Testis (tissue), 3 donors: Measurements from ENCODE around the gene TSPAN11. TPM values are rescaled to one million over a fixed set of nuclear protein-coding genes. Genes with fewer than 3 reads are reported as not detected.

Experiments used
- DNase-seq: peaks from one replicate; pipeline ENCODE4 v3.0.0-alpha.2; 2019
- H3K27ac ChIP-seq, 2 donors: fragments of 200-600 bp; sonication (generic); one replicate each; pipeline ENCODE4 v1.5.1; 2019
- H3K27me3 ChIP-seq: fragments of 200-600 bp; sonication (generic); one replicate; pipeline ENCODE4 v1.5.1; 2019
- H3K36me3 ChIP-seq: fragments of 200-600 bp; sonication (generic); one replicate; pipeline ENCODE4 v1.5.1; 2017; ENCODE audit warnings: low read depth; ENCODE audit errors: missing control alignments
- H3K4me1 ChIP-seq: fragments of 200-600 bp; sonication (generic); one replicate; pipeline ENCODE4 v1.5.1; 2019
- H3K4me3 ChIP-seq, 2 donors: fragments of 200-600 bp; sonication (generic); one replicate each; pipeline ENCODE4 v1.5.1; 2017 to 2019
- H3K9me3 ChIP-seq: fragments of 200-600 bp; sonication (generic); one replicate; pipeline ENCODE4 v1.5.1; 2017
- POLR2A ChIP-seq: fragments of 450-650 bp; IDR thresholded peaks from one replicate; pipeline ENCODE4 v1.6.1; 2017; ENCODE audit warnings: antibody characterized with exemption, mild to moderate bottlenecking, moderate library complexity
- WGBS, 2 donors: methylation state at CpG; one replicate each; pipeline ENCODE4 v1.1.5; 2018; 5-methylcytosine and 5-hydroxymethylcytosine counted together
- intact Hi-C: fragments of 100-400 bp; cut with DNase I; formaldehyde crosslinking; loops from one replicate; pipeline ENCODE4 v1.15.1; 2023; ENCODE audit warnings: low total_unique reads
- polyA plus RNA-seq: library from polyadenylated mRNA; stranded (reverse); fragments of 350-450 nt; fragmentation: Illumina TruSeq; extraction: RNeasy Lipid Tissue Mini Kit (QIAGEN cat#74804); gene quantifications from one replicate; pipeline ENCODE4 v1.2.3, GENCODE V29; 2014; ENCODE audit warnings: low read depth, low replicate concordance; ENCODE audit not compliant: insufficient read depth
- total RNA-seq, 2 donors: library from RNA; depleted of rRNA; stranded (reverse); fragments of >200 nt; gene quantifications; one replicate each; pipeline ENCODE4 v1.2.3, GENCODE V29; 2016
- TF ChIP-seq, protein P1 (sequence below), 3 experiments: fragments of 450-650 bp in 2 of 3; fragments of 200-600 bp in 1 of 3; sonication (generic) in 1 of 3; IDR thresholded peaks; one replicate each; pipeline ENCODE4 v1.5.1; 2016 to 2019; ENCODE audit warnings: antibody characterized with exemption in 3 of 3, mild to moderate bottlenecking in 2 of 3, moderate library complexity in 1 of 3

TSPAN11 gene
- total and polyA plus RNA-seq, 3 donors from 2014 or later, result 2.4 to 2.7 (median 2.7) TPM

DNA sequence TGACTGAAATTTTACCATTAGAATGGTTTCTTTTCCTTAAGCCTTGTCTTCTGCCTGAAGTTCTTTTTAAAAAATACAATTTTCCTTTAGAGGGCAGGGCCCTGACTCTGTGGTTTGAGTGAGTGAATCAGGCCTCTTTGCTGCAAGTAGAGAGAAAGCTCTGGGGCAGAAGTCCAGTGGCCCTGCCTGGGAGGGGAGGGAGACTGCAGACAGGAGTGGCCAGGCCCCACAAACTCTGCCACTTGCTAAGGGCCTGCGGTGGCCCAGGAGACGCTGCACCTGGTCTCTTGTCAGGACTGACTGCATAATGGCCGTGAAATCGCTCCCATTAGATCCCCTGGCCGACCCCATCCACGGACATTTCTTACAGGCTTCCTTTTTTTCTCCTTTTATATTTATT lies 25.5 kb downstream of the TSPAN11 start:
- Histone ChIP-seq H3K27me3 (no peaks in the 10 kb centered on the region), H3K27ac (no peak overlapping the region), H3K9me3 (no peaks in the 10 kb centered on the region), H3K4me3 (no peak overlapping the region), H3K36me3 (no peaks in the 10 kb centered on the region), H3K4me1 (no peaks in the 10 kb centered on the region)
- TF ChIP-seq, protein P1, sequence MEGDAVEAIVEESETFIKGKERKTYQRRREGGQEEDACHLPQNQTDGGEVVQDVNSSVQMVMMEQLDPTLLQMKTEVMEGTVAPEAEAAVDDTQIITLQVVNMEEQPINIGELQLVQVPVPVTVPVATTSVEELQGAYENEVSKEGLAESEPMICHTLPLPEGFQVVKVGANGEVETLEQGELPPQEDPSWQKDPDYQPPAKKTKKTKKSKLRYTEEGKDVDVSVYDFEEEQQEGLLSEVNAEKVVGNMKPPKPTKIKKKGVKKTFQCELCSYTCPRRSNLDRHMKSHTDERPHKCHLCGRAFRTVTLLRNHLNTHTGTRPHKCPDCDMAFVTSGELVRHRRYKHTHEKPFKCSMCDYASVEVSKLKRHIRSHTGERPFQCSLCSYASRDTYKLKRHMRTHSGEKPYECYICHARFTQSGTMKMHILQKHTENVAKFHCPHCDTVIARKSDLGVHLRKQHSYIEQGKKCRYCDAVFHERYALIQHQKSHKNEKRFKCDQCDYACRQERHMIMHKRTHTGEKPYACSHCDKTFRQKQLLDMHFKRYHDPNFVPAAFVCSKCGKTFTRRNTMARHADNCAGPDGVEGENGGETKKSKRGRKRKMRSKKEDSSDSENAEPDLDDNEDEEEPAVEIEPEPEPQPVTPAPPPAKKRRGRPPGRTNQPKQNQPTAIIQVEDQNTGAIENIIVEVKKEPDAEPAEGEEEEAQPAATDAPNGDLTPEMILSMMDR (IDR thresholded peaks at IDR 0.05), result no peak
- DNase-seq, result no peak
- intact Hi-C loops, result no loop called here
- 81 to 86% methylated on average over 6 of the region's 6 CpGs for WGBS, 2 donors

DNA sequence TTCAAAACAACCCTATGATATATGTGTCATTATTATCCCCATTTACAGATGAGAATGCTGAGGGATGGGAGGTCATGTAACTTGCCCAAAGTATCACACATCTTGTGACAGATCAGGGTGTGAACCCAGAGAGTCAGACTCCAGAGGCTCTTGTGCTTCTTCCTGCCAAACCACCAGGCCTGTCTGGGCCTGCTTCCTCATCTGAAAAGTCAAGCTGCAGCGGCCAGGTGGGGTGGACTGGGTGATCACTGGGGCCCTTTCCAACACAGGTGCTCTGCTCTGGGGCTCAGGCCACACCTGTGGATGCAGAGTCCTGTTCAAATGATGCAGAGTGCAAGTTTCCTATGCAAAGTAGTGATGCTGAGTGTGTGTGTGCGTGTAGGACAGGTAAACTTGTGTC lies 26.7 kb downstream of the TSPAN11 start:
- 82 to 100% methylated on average over 2 of the region's 2 CpGs for WGBS, 2 donors
- no peaks in the 10 kb centered on the region for H3K36me3 ChIP-seq
- intact Hi-C loops, result no loop called here

DNA sequence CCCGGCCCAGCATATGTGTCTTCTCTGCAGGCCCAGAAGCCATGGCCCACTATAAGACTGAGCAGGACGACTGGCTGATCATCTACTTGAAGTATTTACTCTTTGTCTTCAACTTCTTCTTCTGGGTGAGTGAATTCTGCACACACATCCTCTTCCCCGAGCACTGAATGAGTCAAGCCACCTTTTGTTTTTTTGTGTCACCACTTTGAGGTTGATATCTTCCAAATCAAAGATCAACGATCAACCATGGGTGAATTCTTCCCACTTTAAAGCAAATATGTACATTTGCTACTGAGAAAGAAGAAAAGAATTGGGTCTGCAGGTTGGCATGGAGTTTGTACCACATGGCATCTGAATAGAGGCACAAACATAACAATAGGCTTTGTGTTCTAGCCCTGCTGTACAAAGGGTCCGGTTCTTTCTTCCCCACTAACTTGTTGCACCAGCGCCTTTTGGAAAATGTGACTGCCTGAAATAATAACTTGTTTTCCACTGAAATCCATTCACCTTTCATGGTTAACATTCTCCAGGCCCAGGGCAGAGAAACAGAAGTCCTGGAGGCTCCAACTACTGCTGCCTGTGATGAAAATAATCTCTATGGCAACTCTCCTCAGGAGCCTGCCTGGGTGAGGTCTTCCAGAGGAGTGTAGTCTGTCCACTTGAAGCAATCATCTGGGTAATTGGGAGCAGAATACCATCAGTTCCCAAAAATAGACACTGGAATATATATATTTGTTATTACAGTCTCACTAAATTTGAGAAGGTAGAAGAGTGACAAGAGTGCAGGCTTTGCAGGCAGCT lies 27.6 kb downstream of the TSPAN11 start:
- DNase-seq, result no peak
- no peak for TF ChIP-seq POLR2A
- TF ChIP-seq, protein P1 (IDR thresholded peaks at IDR 0.05), result no peak
- WGBS, 2 donors, result 91% methylated on average over 6 of the region's 6 CpGs
- Histone ChIP-seq H3K36me3 (no peaks in the 10 kb centered on the region), H3K27me3 (no peaks in the 10 kb centered on the region), H3K4me3 (no peak overlapping the region), H3K27ac (no peak overlapping the region), H3K9me3 (no peaks in the 10 kb centered on the region), H3K4me1 (no peaks in the 10 kb centered on the region)
- intact Hi-C loops, result no loop called here

More for the DNA sequence above, 26.7 kb downstream of the TSPAN11 start:
- DNase-seq, result no peak
- TF ChIP-seq, protein P1 (IDR thresholded peaks at IDR 0.05), result no peak
- no peak for TF ChIP-seq POLR2A
- no peak overlapping the region for H3K4me3 ChIP-seq
- no peaks in the 10 kb centered on the region for H3K27me3 ChIP-seq
- H3K4me1 ChIP-seq, result no peaks in the 10 kb centered on the region
- H3K27ac ChIP-seq, result no peak overlapping the region
- no peaks in the 10 kb centered on the region for H3K9me3 ChIP-seq

DNA sequence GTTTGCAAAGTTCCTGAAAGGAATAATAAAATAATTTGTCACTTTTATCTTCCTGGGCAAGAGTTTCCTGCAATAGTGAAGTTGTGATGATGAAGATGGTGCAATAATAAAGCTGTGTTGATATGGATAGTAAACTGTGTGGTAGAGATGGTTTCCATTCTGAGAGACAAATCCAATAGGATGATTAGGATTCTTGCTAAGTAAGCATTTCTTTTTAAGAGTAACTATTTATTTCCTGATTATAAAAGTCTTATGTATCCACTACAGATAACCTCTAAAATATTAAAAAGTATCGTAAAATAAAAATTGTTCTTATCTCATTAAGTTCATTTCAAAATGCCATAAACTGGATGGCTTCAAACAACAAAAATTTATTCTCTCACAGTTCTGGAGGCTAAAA lies 28.7 kb downstream of the TSPAN11 start:
- intact Hi-C loops, result no loop called here
- Histone ChIP-seq H3K36me3 (no peaks in the 10 kb centered on the region), H3K4me1 (no peaks in the 10 kb centered on the region), H3K4me3 (no peak overlapping the region), H3K27me3 (no peaks in the 10 kb centered on the region), H3K27ac (no peak overlapping the region), H3K9me3 (no peaks in the 10 kb centered on the region)
- 88 to 89% methylated on average over 1 of the region's 1 CpG for WGBS, 2 donors
- TF ChIP-seq, protein P1 (IDR thresholded peaks at IDR 0.05), result no peak
- no peak for TF ChIP-seq POLR2A
- DNase-seq, result no peak
